ENCODE data around the gene CDH15. TPM values are rescaled to one million over a fixed set of nuclear protein-coding genes. Genes with fewer than 3 reads are reported as not detected.

The CDH15 gene
- total RNA-seq, 1 experiment from 2014 or later: 3.8 TPM

GRCh38 chr16:89207993-89208392 is 36.4 kb downstream of the CDH15 start (continued):
- no peak for TF ChIP-seq CTCF (IDR thresholded peaks at IDR 0.05 in 2 of 3, conservative IDR thresholded peaks at IDR 0.05 in 1 of 3; ENCODE audit: borderline replicate concordance in 1 of 3, insufficient read depth in 1 of 3, low read depth in 2 of 3, low read length in 2 of 3)

GRCh38 chr16:89209522-89210044 is 38.0 kb downstream of the CDH15 start:
- no peak for ATAC-seq
- H3K9ac ChIP-seq (ENCODE audit: low read length): no peak overlapping the region
- no peak overlapping the region for H2AFZ ChIP-seq (ENCODE audit: low read depth, low read length, poor library complexity, severe bottlenecking)
- no peak overlapping the region for H3K4me3 ChIP-seq (replicated peaks in 1 of 2; ENCODE audit: low read depth in 1 of 2, low read length in 2 of 2)
- no peaks in the 10 kb centered on the region for H3K4me1 ChIP-seq (ENCODE audit: control insufficient read depth in 1 of 2, insufficient read depth in 2 of 2, low read length in 2 of 2)
- RAD21 ChIA-PET (ENCODE audit: low non-redundant PET in 1 of 2, low total read pairs in 2 of 2, uncharacterized antibody in 2 of 2, unreplicated experiment in 2 of 2): no interaction called here
- no TSS peak for BruUV-seq (replicated peaks)
- no peak for TF ChIP-seq CEBPB (IDR thresholded peaks at IDR 0.05; ENCODE audit: low read depth)
- TF ChIP-seq SP1 (IDR thresholded peaks at IDR 0.05; ENCODE audit: low read depth): no peak
- TF ChIP-seq EGR1 (IDR thresholded peaks at IDR 0.05; ENCODE audit: low read depth): no peak
- no peak for TF ChIP-seq ATF3 (IDR thresholded peaks at IDR 0.05)
- no peak for TF ChIP-seq SIN3A (IDR thresholded peaks at IDR 0.05; ENCODE audit: low read depth)
- no peak for TF ChIP-seq FOSL1 (IDR thresholded peaks at IDR 0.05; ENCODE audit: low read depth)
- TF ChIP-seq POLR2AphosphoS5 (IDR thresholded peaks at IDR 0.05; ENCODE audit: low read depth, low read length): no peak
- no peak for TF ChIP-seq CTCF (IDR thresholded peaks at IDR 0.05 in 2 of 3, conservative IDR thresholded peaks at IDR 0.05 in 1 of 3; ENCODE audit: borderline replicate concordance in 1 of 3, insufficient read depth in 1 of 3, low read depth in 2 of 3, low read length in 2 of 3)
- H3K27ac ChIP-seq (ENCODE audit: low read depth, low read length): no peak overlapping the region
- no peaks in the 10 kb centered on the region for H3K9me2 ChIP-seq (ENCODE audit: insufficient read depth)
- H3K27me3 ChIP-seq (ENCODE audit: insufficient read depth, low read length): no peaks in the 10 kb centered on the region
- H3K36me3 ChIP-seq (ENCODE audit: control insufficient read depth in 1 of 2, insufficient read depth in 2 of 2, low read length in 2 of 2): no peaks in the 10 kb centered on the region
- CTCF ChIA-PET: no interaction called here
- no peak overlapping the region for H3K4me2 ChIP-seq (ENCODE audit: low read length)
- no peak for DNase-seq (ENCODE audit: low read depth, low spot score)
- H3K9me3 ChIP-seq (ENCODE audit: control insufficient read depth in 1 of 2, insufficient read depth in 1 of 2, low read depth in 1 of 2, low read length in 2 of 2): no peaks in the 10 kb centered on the region
- intact Hi-C loops (cut with micrococcal nuclease): no loop called here
- no peaks in the 10 kb centered on the region for H3K79me2 ChIP-seq (ENCODE audit: insufficient read depth, low read length)
- POLR2A ChIA-PET: no interaction called here
- no peaks in the 10 kb centered on the region for H4K20me1 ChIP-seq (ENCODE audit: insufficient read depth)

Data from HCT116 (cell line).